Measurements from ENCODE around the gene DNM3.

The DNM3 gene

GRCh38 chr1:172293429-172293828, 452.1 kb downstream of the DNM3 start:
- Histone ChIP-seq H3K27ac (ENCODE audit: extremely low read depth, low read depth, low read length) (no peak overlapping the region), H3K36me3 (ENCODE audit: control insufficient read depth in 2 of 2, insufficient read depth in 1 of 2, low read length in 2 of 2) (no peaks in the 10 kb centered on the region), H3K9me3 (ENCODE audit: control insufficient read depth, insufficient read depth, low read depth, low read length) (no peaks in the 10 kb centered on the region), H3K4me1 (ENCODE audit: control insufficient read depth, insufficient read depth, low read length) (no peaks in the 10 kb centered on the region), H3K4me3 (ENCODE audit: low read depth, low read length) (no peak overlapping the region)
- CTCF ChIA-PET: interaction anchor here (1.2 kb wide), 1 partner anchor 65 kb away, joined by 3 read pairs; no protein-coding TSS in a partner anchor
- TF ChIP-seq ZNF311 (tag by site-specific recombination; IDR thresholded peaks at IDR 0.05; ENCODE audit: borderline replicate concordance) (no peak), ZNF394 (tag by site-specific recombination; IDR thresholded peaks at IDR 0.05; ENCODE audit: borderline replicate concordance) (no peak), ZNF350 (tag by site-specific recombination; IDR thresholded peaks at IDR 0.05) (no peak), SCRT2 (tag by site-specific recombination; IDR thresholded peaks at IDR 0.05) (no peak), ZNF658 (tag by site-specific recombination; IDR thresholded peaks at IDR 0.05) (no peak), TSHZ1 (tag by site-specific recombination; IDR thresholded peaks at IDR 0.05; ENCODE audit: borderline replicate concordance) (no peak), ZNF302 (tag by site-specific recombination; IDR thresholded peaks at IDR 0.05; ENCODE audit: low read depth) (no peak), ZNF132 (tag by site-specific recombination; IDR thresholded peaks at IDR 0.05; ENCODE audit: borderline replicate concordance) (no peak), ZNF513 (tag by site-specific recombination; IDR thresholded peaks at IDR 0.05) (no peak), BCL6B (tag by site-specific recombination; IDR thresholded peaks at IDR 0.05) (no peak), ZBTB10 (tag by site-specific recombination; IDR thresholded peaks at IDR 0.05) (no peak), ZBTB6 (tag by site-specific recombination; IDR thresholded peaks at IDR 0.05) (no peak), ZNF629 (tag by site-specific recombination; IDR thresholded peaks at IDR 0.05) (no peak), BCL11B (tag by site-specific recombination; IDR thresholded peaks at IDR 0.05; ENCODE audit: low read depth) (no peak), ZNF530 (tag by site-specific recombination; IDR thresholded peaks at IDR 0.05; ENCODE audit: low read depth) (no peak)
- TF ChIP-seq, protein P1, sequence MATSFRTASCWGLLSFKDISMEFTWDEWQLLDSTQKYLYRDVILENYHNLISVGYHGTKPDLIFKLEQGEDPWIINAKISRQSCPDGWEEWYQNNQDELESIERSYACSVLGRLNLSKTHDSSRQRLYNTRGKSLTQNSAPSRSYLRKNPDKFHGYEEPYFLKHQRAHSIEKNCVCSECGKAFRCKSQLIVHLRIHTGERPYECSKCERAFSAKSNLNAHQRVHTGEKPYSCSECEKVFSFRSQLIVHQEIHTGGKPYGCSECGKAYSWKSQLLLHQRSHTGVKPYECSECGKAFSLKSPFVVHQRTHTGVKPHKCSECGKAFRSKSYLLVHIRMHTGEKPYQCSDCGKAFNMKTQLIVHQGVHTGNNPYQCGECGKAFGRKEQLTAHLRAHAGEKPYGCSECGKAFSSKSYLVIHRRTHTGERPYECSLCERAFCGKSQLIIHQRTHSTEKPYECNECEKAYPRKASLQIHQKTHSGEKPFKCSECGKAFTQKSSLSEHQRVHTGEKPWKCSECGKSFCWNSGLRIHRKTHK (tag by site-specific recombination; IDR thresholded peaks at IDR 0.05): no peak
- TF ChIP-seq, protein P2, sequence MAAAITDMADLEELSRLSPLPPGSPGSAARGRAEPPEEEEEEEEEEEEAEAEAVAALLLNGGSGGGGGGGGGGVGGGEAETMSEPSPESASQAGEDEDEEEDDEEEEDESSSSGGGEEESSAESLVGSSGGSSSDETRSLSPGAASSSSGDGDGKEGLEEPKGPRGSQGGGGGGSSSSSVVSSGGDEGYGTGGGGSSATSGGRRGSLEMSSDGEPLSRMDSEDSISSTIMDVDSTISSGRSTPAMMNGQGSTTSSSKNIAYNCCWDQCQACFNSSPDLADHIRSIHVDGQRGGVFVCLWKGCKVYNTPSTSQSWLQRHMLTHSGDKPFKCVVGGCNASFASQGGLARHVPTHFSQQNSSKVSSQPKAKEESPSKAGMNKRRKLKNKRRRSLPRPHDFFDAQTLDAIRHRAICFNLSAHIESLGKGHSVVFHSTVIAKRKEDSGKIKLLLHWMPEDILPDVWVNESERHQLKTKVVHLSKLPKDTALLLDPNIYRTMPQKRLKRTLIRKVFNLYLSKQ (tag by site-specific recombination; IDR thresholded peaks at IDR 0.05; ENCODE audit: borderline replicate concordance): no peak
- TF ChIP-seq, protein P3, sequence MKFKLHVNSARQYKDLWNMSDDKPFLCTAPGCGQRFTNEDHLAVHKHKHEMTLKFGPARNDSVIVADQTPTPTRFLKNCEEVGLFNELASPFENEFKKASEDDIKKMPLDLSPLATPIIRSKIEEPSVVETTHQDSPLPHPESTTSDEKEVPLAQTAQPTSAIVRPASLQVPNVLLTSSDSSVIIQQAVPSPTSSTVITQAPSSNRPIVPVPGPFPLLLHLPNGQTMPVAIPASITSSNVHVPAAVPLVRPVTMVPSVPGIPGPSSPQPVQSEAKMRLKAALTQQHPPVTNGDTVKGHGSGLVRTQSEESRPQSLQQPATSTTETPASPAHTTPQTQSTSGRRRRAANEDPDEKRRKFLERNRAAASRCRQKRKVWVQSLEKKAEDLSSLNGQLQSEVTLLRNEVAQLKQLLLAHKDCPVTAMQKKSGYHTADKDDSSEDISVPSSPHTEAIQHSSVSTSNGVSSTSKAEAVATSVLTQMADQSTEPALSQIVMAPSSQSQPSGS (tag by site-specific recombination; IDR thresholded peaks at IDR 0.05; ENCODE audit: low read depth): no peak
- POLR2A ChIA-PET: no interaction called here
